Aorta (tissue), 4 donors: Measurements from ENCODE around the gene MED31. TPM values are rescaled to one million over a fixed set of nuclear protein-coding genes. Genes with fewer than 3 reads are reported as not detected.

Experiments
- microRNA-seq, 2 donors: library from miRNA; unstranded; fragments of <30 nt; microRNA quantifications; one replicate each; pipeline ENCODE4 v1.2.0, GENCODE V29; 2020
- polyA plus RNA-seq, 2 donors: library from polyadenylated mRNA; stranded (reverse); fragments of 200-250 nt; gene quantifications; one replicate each; pipeline ENCODE4 v1.2.3, GENCODE V29; 2013
- total RNA-seq, 2 donors: library from RNA; stranded (reverse); fragmentation: NEBNext Ultra II Directional; extraction: Animal tissue kit (Norgen Biotek cat#: 25700); gene quantifications; one replicate each; pipeline ENCODE4 v1.2.1, GENCODE V29; 2021
- donor health status: healthy with polysubstance abuse.
- donor health status: Bipolar disorder and iron deficiency.
- donor health status: DM: no; HTN: no; CAD: no.
- donor health status: DM: yes; HTN: yes; CAD: no.

MED31 gene
- total and polyA plus RNA-seq, 4 donors: 8.4 to 15.2 (median 12.0) TPM

Small RNA genes lying within 50 kb of the gene (microRNA-seq; reads per million reads assigned to microRNA genes)
- gene MIR4520-1 (0 reads per million in 2 donors), gene MIR4520-2 (0 reads per million in 2 donors)

Other genes starting within 250 kb of the MED31 start
- gene AIPL1, start 216.5 kb downstream of the MED31 start, total RNA-seq: not detected
- under 1 TPM in 1 of 2 donors, not detected in 1; 0.25 TPM for gene AIPL1, start 216.5 kb downstream of the MED31 start, polyA plus RNA-seq
- under 1 TPM in 1 of 2 donors, not detected in 1; 0.84 TPM for gene PIMREG, start 207.2 kb downstream of the MED31 start, total RNA-seq
- gene PIMREG, start 207.2 kb downstream of the MED31 start, polyA plus RNA-seq: under 1 TPM in 1 of 2 donors, not detected in 1; 0.50 TPM
- gene PITPNM3, start 95.0 kb downstream of the MED31 start, total RNA-seq: 1 to 10 TPM; 1.8 to 3.6 TPM
- under 1 TPM; 0.38 to 0.67 TPM for gene PITPNM3, start 95.0 kb downstream of the MED31 start, polyA plus RNA-seq
- gene KIAA0753, start 10.9 kb downstream of the MED31 start, total RNA-seq: 10 to 100 TPM; 10.9 to 20.2 TPM
- gene KIAA0753, start 10.9 kb downstream of the MED31 start, polyA plus RNA-seq: 1 to 10 TPM; 2.5 to 9.7 TPM
- gene TXNDC17, start 10.5 kb downstream of the MED31 start, total RNA-seq: 10 to 100 TPM; 28.0 to 41.4 TPM
- 100 to 1,000 TPM in 1 of 2 donors, 10 to 100 TPM in 1; 97.0 to 149 TPM for gene TXNDC17, start 10.5 kb downstream of the MED31 start, polyA plus RNA-seq
- gene C17orf100, start 157 bp upstream of the MED31 start, total RNA-seq: 1 to 10 TPM; 1.2 to 1.5 TPM
- gene C17orf100, start 157 bp upstream of the MED31 start, polyA plus RNA-seq: 1 to 10 TPM; 1.0 to 1.5 TPM
- under 1 TPM; 0.10 to 0.36 TPM for gene SLC13A5, start 61.8 kb upstream of the MED31 start, total RNA-seq
- not detected for gene SLC13A5, start 61.8 kb upstream of the MED31 start, polyA plus RNA-seq
- 100 to 1,000 TPM in 1 of 2 donors, 10 to 100 TPM in 1; 74.8 to 108 TPM for gene XAF1, start 104.4 kb upstream of the MED31 start, total RNA-seq
- 10 to 100 TPM in 1 of 2 donors, 1 to 10 TPM in 1; 4.5 to 56.8 TPM for gene XAF1, start 104.4 kb upstream of the MED31 start, polyA plus RNA-seq
- 1 to 10 TPM in 1 of 2 donors, under 1 TPM in 1; 0.26 to 2.0 TPM for gene FBXO39, start 124.6 kb upstream of the MED31 start, total RNA-seq
- gene FBXO39, start 124.6 kb upstream of the MED31 start, polyA plus RNA-seq: under 1 TPM in 1 of 2 donors, not detected in 1; 0.26 TPM
- not detected for gene TEKT1, start 180.1 kb upstream of the MED31 start, total RNA-seq
- not detected for gene TEKT1, start 180.1 kb upstream of the MED31 start, polyA plus RNA-seq